Stimulated activated memory B cell treated with anti-CD40 and anti-IgM and Interleukin-4, amounts not matched to agents 10 μg/mL and 1 μg/mL and 100 μg/mL, for 72 hours (primary cell): Measurements from ENCODE around the gene PDGFRB.
A peak's percentile ranks its signal among the peaks of the same experiment; 100 is the strongest.

Source experiments
- ATAC-seq: fragments of 150-1000 bp; cut with Tn5 transposase; 2 replicates; pipeline ENCODE4 v1.10.0; 2021
- H3K27ac Mint-ChIP-seq: one replicate; pipeline ENCODE4 v1.8.0; 2022; ENCODE audit warnings: mild to moderate bottlenecking, mixed read lengths
- H3K27me3 Mint-ChIP-seq: one replicate; pipeline ENCODE4 v1.8.0; 2022; ENCODE audit warnings: mixed read lengths
- H3K36me3 Mint-ChIP-seq: one replicate; pipeline ENCODE4 v1.8.0; 2022; ENCODE audit warnings: mixed read lengths
- H3K4me1 Mint-ChIP-seq: one replicate; pipeline ENCODE4 v1.8.0; 2022; ENCODE audit warnings: mixed read lengths
- H3K4me3 Mint-ChIP-seq: one replicate; pipeline ENCODE4 v1.8.0; 2022; ENCODE audit warnings: mild to moderate bottlenecking, moderate library complexity, mixed read lengths
- H3K9me3 Mint-ChIP-seq: one replicate; pipeline ENCODE4 v1.8.0; 2022; ENCODE audit warnings: mixed read lengths

PDGFRB gene

DNA sequence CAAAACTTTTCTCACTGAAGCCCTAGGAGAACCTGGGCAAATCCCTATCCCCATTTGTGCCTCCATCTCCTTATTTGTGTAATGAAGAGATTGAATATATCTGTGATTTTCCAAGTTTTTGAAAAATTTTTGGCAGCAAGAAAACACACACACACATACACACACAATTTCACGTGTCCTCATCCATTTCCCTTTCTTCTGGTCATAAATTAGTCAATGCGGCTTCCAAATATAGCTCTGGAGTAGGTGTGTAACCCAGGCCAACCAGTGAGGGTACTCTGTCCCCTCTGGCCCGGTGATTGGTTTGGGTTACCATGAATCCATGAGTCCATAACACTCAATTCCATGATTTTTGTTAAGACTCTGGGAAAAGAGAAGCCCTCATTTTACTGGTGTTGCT lies 82.0 kb downstream of the PDGFRB start:
- Mint-ChIP-seq H3K4me3 (no peak overlapping the region), H3K9me3 (peaks cover 4% of the 10 kb centered on the region), H3K27me3 (no peaks in the 10 kb centered on the region)

DNA sequence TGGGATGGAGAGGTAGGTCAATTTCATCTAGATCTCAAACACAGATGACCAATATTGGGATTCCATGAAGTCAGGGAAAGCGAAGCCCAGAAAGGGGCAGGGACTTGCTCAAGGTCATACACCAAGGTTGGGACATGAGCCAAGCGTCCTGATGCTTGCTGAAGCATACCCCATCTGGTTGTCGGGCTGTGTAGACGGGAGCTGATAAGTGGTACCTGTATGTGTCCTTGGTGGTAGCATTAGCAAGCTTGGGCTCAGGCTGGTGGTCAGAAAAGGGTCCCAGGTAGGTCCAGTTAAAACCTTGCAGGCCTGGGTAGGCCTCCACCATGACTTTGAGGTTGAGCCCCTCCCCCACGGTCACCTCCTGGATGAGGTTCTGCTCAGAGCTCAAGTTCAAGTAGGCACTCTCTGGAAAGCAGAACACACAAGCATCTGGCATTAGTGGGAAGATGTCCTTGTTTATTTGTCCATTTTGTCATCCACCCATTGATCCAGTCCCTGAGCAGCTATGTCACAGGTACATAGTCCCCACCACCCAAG lies 82.5 kb downstream of the PDGFRB start:
- no peak overlapping the region for H3K4me3 Mint-ChIP-seq
- peaks cover 6% of the 10 kb centered on the region for H3K4me1 Mint-ChIP-seq
- no peak overlapping the region for H3K27ac Mint-ChIP-seq
- H3K27me3 Mint-ChIP-seq, result no peaks in the 10 kb centered on the region
- H3K9me3 Mint-ChIP-seq, result peaks cover 4% of the 10 kb centered on the region
- no peaks in the 10 kb centered on the region for H3K36me3 Mint-ChIP-seq
- no peak for ATAC-seq

More for the DNA sequence above, 82.0 kb downstream of the PDGFRB start:
- ATAC-seq, result no peak
- Mint-ChIP-seq H3K27ac (no peak overlapping the region), H3K36me3 (no peaks in the 10 kb centered on the region), H3K4me1 (peaks cover 2% of the 10 kb centered on the region)

DNA sequence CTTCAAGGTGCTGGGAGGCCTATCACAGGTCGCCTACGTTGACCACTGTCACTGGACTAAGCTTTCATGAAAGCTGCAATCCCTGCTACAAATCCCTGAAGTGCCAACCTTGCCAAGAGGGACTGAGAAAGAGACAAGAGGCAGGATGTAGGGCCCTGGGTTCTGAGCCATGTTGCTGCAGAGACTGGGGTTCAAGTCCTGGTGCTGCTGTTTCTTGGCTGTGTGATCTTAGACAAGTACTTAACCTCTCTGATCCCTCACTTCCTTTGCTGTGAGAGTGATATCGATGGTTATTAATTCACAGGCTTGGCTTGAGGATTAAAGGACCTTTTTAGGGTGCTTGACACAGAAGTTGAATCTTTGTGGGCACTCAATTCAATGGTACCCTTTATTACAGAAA lies 84.8 kb downstream of the PDGFRB start:
- Mint-ChIP-seq H3K27ac (no peak overlapping the region), H3K27me3 (peaks cover 8% of the 10 kb centered on the region), H3K9me3 (peaks cover 4% of the 10 kb centered on the region), H3K4me1 (peaks cover 28% of the 10 kb centered on the region), H3K36me3 (no peaks in the 10 kb centered on the region), H3K4me3 (no peak overlapping the region)
- no peak for ATAC-seq

DNA sequence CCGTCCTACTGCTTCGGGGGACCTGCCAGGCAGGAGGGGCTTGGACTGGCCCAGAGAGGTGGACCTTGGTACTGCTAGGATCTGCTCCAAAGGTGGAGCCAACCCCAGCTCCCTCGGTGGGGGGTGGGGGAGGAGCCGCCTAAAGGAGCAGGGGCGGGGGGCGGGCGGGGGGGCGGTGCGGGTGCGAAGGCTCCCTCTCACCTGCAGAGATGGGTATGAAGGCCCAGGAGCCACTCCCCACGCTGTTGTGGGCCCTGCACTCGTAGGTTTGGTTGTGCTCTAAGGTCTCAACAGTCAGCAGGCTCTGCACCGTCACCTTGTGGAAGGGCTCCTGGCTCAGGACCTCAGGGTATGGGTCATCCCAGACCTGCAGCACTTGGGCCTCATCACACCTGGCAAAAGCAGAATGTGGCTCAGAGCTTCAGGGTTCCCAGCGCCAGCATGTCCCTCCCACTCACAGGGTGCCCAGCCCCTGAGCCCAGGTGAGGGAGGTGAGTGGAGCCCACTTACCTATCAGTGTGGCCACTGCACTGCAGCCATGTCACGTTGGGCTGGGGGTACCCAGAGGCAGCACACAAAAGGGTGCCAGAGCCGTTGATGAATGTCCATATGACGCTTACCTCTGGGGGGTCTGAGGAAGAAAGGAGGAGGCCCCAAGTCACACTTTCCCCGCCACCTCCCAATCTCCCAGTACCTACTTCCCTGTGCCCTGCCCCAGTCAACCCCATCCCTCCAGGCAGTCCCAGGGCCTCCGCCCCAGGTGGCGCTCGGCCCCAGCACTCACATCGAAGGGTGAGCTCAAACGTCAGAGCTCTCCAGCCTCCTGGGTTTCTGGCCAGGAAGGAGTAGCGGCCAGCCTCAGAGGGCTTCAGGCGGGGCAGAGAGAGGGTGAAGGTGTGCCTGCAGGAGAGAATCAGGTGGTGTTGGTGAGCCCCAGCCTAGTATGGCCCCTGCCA lies 85.7 kb downstream of the PDGFRB start:
- Mint-ChIP-seq H3K4me1 (peaks cover 36% of the 10 kb centered on the region), H3K4me3 (no peak overlapping the region), H3K9me3 (peaks cover 4% of the 10 kb centered on the region), H3K36me3 (no peaks in the 10 kb centered on the region), H3K27ac (no peak overlapping the region), H3K27me3 (peaks cover 13% of the 10 kb centered on the region)
- no peak for ATAC-seq

DNA sequence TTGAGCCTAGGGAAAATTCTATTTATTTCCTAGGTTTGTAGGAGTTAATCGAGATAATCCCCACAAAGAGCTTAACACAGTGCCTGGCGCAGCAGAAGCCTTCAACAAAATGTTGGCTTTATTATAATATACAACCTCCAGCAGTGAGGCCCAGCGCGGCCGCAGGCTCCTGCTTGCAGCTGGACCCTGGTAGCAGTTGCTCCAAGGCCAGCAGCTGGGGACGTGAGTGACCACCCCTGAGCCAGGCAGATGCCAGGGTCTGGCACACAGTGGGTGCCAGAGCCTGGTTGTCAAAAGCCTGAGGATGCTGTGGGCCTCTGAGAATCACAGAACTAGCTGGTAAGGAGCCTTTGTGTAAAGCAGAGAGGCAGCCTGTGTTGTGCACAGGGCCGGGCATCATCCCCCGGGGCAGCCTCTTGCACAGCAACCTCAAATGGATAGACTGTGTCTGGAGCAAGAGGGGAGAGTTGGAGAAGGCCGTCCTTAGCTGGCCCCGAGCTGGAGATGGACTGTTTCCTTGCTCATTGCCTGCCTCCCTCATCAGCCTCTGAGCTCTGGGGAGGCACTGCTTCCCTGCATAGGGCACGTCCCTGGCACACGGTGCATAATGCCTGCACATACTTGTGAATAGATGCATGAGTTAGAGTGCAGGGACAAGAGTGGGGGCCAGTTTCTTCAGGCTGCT lies 86.5 kb downstream of the PDGFRB start:
- no peak for ATAC-seq
- peaks cover 42% of the 10 kb centered on the region for H3K4me1 Mint-ChIP-seq
- peaks cover 4% of the 10 kb centered on the region for H3K9me3 Mint-ChIP-seq
- peaks cover 20% of the 10 kb centered on the region for H3K27me3 Mint-ChIP-seq
- no peaks in the 10 kb centered on the region for H3K36me3 Mint-ChIP-seq
- H3K4me3 Mint-ChIP-seq, result no peak overlapping the region
- no peak overlapping the region for H3K27ac Mint-ChIP-seq

DNA sequence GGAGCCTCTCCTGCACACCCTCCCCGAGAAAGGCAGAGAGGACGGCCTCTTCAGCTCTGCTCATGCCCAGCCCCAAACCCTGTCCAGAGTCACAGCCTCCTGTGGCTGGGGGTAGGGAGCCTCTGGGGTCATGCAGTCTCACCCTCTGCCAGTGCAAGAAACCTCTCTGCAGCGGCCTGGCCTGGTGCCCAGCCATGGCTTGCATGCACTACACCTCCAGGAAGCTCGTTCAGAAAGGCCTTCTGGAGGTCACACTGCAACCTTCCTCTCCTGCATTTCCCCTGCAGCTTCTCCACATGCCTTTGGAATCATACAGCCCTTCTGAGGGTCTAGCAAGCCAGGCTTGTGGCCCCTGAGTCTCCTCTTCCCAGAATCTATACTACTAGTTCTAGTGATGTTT lies 87.2 kb downstream of the PDGFRB start:
- no peak overlapping the region for H3K27ac Mint-ChIP-seq
- H3K27me3 Mint-ChIP-seq, result peaks cover 20% of the 10 kb centered on the region
- no peak for ATAC-seq
- H3K4me3 Mint-ChIP-seq, result no peak overlapping the region
- H3K9me3 Mint-ChIP-seq, result peaks cover 4% of the 10 kb centered on the region
- H3K36me3 Mint-ChIP-seq, result no peaks in the 10 kb centered on the region
- peaks cover 42% of the 10 kb centered on the region for H3K4me1 Mint-ChIP-seq

DNA sequence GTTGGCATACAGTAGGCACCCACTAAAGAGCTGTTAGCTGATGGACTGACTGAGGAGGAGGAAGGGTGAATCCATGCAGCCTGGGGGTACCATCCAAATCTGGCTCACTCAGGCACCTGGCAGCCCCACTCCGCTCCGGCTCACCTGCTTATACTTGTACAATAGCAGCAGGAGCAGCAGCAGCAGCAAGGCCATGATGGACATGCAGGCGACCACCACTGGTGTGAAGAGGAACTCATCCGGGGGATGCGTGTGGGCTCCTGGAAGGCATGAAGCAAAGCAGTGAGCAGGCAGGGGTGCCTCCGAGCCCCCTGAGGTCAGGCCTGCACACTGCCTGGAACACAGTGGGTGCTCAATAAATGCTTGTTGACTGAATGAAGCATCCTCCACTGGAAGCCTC lies 87.6 kb downstream of the PDGFRB start:
- Mint-ChIP-seq H3K36me3 (no peaks in the 10 kb centered on the region), H3K9me3 (peaks cover 4% of the 10 kb centered on the region), H3K4me1 (peaks cover 42% of the 10 kb centered on the region), H3K27me3 (peaks cover 20% of the 10 kb centered on the region), H3K27ac (no peak overlapping the region), H3K4me3 (no peak overlapping the region)
- ATAC-seq, result no peak

DNA sequence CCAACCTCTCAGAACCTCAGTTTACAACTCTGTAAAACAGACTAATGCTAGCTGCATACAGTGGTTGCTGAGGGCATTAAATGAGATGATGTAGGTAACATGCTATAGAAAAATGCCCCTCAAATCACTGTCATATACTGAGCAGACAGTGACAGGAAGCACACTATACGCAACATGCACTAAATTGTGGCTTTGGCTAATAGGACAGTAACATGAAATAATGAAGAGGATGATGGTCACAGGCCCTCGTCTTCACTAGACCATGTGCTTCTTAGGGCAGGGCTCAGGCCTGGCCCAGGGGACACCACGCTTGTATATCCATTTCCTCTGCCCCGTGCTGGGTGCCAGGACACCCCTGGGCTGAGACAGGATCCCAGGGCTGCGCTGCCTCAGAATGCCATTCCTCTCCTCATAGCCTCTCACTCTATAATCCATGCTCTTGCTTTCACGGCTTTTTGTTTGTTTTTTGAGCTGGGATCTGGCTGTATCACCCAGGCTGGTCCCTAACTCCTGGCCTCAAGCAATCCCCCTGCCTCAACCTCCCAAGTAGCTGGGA lies 88.2 kb downstream of the PDGFRB start:
- Mint-ChIP-seq H3K36me3 (no peaks in the 10 kb centered on the region), H3K4me3 (no peak overlapping the region), H3K9me3 (no peaks in the 10 kb centered on the region), H3K27ac (peak overlapping the region; percentile 59), H3K4me1 (peaks cover 42% of the 10 kb centered on the region), H3K27me3 (peaks cover 20% of the 10 kb centered on the region)
- ATAC-seq, result peak; percentile 2

DNA sequence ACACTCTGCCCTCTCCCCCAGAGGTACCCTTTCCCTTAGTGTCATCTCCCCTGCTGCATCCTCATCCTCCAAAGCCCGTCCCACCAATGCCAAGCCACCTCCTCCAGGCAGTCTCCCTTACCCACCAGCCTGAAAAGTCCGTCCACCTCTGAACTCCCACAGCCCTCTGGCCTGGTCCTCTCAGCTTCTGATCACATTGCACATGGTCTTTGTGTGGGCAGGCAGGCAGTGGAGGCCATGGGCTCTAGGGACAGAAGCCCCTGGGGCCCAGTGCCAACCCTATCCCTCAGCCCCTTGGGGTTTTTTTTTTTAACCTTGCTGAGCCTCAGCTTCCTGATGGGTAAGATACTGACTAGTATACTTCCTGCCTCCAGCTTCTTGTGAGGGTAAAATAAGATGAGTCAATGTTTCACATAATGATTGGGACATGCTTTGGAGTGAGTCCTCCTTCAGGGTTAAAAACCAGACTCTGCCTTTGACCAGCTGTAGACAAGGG lies 88.7 kb downstream of the PDGFRB start:
- Mint-ChIP-seq H3K27ac (peak overlapping the region; percentile 59), H3K9me3 (no peaks in the 10 kb centered on the region), H3K4me1 (peaks cover 42% of the 10 kb centered on the region), H3K4me3 (peak overlapping the region; percentile 19), H3K27me3 (peaks cover 20% of the 10 kb centered on the region), H3K36me3 (no peaks in the 10 kb centered on the region)
- peak; percentile 72 for ATAC-seq

DNA sequence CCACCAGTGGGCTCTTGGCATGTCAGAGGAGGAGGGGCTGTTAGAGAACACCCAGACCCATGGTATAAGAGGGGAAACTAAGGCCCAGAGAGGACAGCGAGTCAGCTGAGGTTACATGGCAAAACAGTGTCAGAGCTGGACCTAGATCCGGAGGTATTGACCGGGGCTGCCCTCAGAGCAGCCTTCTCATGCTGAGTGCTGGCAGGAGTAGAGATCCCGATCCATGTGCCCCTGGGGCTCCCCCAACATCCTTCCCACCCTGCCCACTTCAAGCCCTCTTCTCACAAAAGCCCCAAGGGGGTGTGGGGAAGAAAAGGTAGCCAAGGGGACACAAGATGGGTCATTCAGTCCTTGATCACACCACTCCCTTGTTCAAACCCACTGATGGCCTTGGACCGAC lies 89.2 kb downstream of the PDGFRB start:
- no peak for ATAC-seq
- peak overlapping the region; percentile 19 for H3K4me3 Mint-ChIP-seq
- peak overlapping the region; percentile 59 for H3K27ac Mint-ChIP-seq
- no peaks in the 10 kb centered on the region for H3K9me3 Mint-ChIP-seq
- H3K27me3 Mint-ChIP-seq, result peaks cover 20% of the 10 kb centered on the region
- peaks cover 42% of the 10 kb centered on the region for H3K4me1 Mint-ChIP-seq
- H3K36me3 Mint-ChIP-seq, result no peaks in the 10 kb centered on the region

DNA sequence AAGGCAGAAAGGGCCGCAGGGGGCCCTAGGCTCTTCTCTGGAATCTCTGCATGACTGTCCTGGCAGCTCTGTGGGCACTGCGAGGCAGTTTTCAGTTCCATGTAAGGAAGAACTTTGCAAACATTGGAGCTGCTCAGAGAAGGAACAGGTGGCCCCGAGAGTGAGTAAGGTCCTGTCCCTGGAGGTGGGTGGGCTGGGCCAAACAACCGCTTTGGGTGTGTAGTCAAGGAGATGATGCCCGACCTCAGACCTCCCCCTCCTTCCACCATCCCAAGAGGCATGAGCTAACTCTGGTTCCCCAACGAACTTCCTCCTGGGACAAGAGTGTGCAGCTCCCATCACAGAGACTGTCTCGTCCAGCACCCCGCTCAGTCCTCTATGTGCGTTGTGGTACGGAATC lies 89.8 kb downstream of the PDGFRB start:
- Mint-ChIP-seq H3K9me3 (no peaks in the 10 kb centered on the region), H3K4me3 (no peak overlapping the region), H3K4me1 (peaks cover 42% of the 10 kb centered on the region), H3K36me3 (no peaks in the 10 kb centered on the region), H3K27me3 (peaks cover 20% of the 10 kb centered on the region), H3K27ac (peak overlapping the region; percentile 59)
- peak; percentile 52 for ATAC-seq

DNA sequence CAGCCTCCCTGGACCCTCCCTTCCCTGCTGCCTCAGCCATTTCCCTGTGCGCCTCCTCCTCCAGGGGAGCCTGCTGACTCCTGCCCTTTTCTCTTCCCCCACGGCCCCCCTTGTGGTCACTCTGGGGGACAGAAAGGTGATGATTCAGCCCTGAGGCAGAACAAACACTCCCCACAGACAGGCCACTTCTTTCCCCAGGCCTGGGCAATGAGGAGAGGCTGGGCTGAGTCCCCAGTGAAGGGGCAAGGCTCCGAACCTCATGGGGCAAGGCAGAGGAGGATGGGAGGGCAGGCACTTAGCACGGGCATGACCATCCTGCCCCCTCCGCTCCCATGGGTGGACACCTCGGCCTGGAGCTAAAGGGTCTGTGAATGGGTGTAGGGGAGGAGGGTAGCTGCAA lies 90.3 kb downstream of the PDGFRB start:
- Mint-ChIP-seq H3K4me3 (no peak overlapping the region), H3K9me3 (no peaks in the 10 kb centered on the region), H3K36me3 (no peaks in the 10 kb centered on the region), H3K27me3 (peaks cover 20% of the 10 kb centered on the region), H3K4me1 (peaks cover 42% of the 10 kb centered on the region), H3K27ac (no peak overlapping the region)
- ATAC-seq, result no peak

DNA sequence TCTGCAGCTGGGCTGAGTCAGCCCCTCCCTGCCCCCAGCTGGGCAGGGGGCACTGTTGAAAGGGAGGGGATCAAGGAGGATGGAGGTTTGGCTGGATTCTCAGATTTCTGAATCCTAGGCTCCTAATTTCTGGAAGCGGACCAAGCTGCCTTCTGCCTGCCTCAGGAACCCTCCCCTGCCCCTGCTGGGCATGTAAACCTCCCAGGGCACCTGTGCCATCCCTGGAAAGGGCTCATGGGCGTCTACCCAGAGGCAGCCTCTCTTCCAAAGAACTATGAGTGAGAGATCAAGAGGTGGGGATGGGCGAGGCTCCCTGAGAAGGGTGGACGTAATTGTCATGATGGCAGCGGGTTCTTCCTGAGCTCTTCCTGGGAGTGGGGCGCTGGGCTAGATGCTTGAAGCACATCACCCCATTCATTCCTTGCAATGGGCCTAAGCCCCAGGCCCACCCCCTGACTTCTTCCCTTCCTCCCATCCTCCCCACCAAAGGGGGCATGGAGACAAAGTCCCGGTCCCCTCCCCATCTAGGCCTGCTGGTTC lies 90.9 kb downstream of the PDGFRB start:
- ATAC-seq, result no peak
- Mint-ChIP-seq H3K4me1 (peaks cover 42% of the 10 kb centered on the region), H3K27ac (no peak overlapping the region), H3K36me3 (no peaks in the 10 kb centered on the region), H3K27me3 (peaks cover 20% of the 10 kb centered on the region), H3K9me3 (no peaks in the 10 kb centered on the region), H3K4me3 (no peak overlapping the region)
